AG09319 (cell line): Measurements from ENCODE around the gene CFAP299.

Source experiments
- DNase-seq: peaks from one replicate; pipeline ENCODE4 v3.0.0-alpha.2; 2010; ENCODE audit warnings: low read depth; ENCODE audit errors: extremely low read depth
- TF ChIP-seq, protein P1 (sequence below): IDR thresholded peaks from 2 replicates; pipeline ENCODE4 v1.5.1; 2011; ENCODE audit warnings: low read depth, mild to moderate bottlenecking, inconsistent platforms, low read length, moderate library complexity

The CFAP299 gene

GRCh38 chr4:80371046-80371445 lies 35.5 kb downstream of the CFAP299 start:
- TF ChIP-seq, protein P1, sequence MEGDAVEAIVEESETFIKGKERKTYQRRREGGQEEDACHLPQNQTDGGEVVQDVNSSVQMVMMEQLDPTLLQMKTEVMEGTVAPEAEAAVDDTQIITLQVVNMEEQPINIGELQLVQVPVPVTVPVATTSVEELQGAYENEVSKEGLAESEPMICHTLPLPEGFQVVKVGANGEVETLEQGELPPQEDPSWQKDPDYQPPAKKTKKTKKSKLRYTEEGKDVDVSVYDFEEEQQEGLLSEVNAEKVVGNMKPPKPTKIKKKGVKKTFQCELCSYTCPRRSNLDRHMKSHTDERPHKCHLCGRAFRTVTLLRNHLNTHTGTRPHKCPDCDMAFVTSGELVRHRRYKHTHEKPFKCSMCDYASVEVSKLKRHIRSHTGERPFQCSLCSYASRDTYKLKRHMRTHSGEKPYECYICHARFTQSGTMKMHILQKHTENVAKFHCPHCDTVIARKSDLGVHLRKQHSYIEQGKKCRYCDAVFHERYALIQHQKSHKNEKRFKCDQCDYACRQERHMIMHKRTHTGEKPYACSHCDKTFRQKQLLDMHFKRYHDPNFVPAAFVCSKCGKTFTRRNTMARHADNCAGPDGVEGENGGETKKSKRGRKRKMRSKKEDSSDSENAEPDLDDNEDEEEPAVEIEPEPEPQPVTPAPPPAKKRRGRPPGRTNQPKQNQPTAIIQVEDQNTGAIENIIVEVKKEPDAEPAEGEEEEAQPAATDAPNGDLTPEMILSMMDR = no peak
- DNase-seq = no peak

DNA sequence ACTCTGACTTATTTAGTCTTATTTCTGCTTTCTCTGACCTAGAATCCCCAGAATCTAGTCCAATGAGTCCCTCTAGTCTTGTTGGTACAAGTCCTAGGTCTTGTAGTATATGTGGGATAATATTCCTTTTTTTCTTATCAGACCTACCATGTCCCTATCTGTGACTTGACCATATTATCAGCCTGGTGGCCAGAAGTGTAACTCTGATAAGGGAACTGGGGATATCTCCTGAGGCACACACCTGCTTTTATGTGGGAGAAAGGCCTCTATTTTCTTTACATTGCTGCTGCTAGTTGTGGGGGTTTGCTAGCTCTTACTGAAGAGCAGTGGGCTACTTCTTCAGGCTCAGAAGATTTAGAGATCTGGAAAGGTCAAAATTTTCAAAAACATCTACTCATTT lies 38.6 kb downstream of the CFAP299 start:
- TF ChIP-seq, protein P1 = no peak
- no peak for DNase-seq

DNA sequence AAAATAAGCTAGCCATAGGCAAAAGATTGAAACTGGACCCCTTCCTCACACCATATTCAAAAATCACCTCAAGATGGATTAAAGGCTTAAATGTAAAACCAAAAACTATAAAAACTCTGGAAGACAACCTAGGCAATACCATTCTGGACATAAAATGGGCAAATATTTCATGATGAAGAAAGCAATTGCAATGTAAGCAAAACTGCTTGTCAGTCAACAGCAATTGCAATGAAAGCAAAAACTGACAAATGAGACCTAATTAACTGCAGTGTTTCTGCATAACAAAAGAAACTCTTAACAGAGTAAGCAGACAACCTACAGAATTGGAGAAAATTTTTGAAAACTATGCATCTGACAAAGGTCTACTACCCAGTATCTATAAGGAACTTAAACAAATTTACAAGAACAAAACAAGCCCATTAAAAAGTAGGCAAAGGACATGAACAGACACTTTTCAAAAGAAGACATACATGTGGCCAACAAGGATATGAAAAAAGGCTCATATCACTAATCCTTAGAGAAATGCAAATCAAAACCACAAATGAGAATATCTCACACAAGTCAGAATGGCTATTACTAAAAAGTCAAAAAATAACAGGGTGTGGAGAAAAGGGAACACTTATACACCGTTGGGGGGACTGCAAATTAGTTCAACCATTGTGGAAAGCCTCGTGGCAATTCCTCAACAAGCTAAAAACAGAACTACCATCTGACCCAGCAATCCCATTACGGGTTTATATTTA lies 46.7 kb downstream of the CFAP299 start:
- TF ChIP-seq, protein P1 = no peak
- DNase-seq = no peak

DNA sequence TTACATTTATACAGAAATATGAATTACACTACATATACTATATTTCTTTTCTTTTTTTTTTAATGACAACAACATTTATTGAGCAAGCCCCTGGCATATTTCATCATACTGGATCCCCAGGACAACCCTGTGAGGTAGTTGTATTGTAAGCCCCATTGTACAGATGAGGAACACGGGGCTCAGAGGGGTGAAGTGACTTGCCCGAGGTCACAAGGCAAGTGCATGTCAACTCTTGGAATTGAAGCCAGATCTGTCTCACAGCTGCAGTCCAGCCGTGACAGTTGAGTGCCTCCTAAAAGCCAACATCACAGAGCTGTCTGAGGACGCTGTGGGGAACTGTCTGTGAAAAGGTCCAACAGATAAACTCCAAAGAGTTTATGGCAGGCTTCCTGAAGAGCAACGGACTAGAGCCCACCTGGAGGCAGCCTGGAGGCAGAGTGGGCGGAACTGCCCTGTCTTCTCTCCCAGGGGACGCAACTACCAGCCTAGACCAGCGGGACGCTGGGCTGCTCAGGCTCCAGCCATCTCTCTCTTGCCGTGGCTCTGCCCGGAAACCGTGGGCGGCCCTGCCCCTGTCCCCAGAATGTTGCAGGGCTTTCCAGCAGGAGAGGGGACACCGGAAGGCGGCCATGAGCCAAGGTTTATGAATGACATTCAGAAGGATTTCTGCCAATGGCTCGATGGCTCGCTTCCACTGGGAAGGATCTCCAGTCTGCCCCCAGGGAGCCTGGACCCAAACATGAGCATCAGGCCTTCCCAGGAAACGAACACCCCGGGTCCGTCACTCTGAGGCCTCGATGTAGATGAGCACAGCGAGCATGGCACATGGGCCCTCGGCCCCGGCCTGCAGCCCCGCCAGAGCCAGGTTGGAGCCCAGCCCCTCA lies 50.1 kb downstream of the CFAP299 start:
- TF ChIP-seq, protein P1 = no peak

DNA sequence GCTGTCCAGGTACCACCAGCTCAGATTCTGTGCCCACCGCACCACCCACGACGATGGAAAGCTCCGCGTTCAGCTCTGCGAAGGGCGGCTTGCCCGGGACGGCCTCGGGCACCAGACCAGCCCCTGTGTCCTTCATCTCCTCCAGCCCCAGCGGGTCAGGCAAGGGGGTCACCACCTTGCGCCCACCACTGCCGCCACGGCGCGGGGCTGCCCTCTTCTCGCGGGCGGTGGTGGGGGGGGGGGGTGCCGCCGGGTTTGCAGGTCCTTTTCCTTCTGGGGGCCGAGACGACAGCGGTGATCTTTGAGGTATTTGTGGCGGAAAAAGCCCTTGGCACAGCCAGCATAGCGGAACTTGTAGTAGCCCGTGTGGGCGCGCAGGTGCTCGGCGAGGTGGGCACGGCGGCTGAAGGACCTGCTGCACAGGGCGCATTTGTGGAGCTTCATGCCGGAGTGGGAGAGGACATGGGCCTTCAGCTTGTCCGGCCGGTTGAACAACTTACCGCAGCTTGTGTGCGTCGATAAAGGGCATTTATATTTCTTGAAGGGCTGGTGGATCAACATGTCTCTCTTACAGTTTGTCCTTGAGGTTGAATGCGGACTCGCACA lies 50.9 kb downstream of the CFAP299 start:
- TF ChIP-seq, protein P1 = no peak
- DNase-seq = no peak

More for the DNA sequence above, 50.1 kb downstream of the CFAP299 start:
- no peak for DNase-seq

DNA sequence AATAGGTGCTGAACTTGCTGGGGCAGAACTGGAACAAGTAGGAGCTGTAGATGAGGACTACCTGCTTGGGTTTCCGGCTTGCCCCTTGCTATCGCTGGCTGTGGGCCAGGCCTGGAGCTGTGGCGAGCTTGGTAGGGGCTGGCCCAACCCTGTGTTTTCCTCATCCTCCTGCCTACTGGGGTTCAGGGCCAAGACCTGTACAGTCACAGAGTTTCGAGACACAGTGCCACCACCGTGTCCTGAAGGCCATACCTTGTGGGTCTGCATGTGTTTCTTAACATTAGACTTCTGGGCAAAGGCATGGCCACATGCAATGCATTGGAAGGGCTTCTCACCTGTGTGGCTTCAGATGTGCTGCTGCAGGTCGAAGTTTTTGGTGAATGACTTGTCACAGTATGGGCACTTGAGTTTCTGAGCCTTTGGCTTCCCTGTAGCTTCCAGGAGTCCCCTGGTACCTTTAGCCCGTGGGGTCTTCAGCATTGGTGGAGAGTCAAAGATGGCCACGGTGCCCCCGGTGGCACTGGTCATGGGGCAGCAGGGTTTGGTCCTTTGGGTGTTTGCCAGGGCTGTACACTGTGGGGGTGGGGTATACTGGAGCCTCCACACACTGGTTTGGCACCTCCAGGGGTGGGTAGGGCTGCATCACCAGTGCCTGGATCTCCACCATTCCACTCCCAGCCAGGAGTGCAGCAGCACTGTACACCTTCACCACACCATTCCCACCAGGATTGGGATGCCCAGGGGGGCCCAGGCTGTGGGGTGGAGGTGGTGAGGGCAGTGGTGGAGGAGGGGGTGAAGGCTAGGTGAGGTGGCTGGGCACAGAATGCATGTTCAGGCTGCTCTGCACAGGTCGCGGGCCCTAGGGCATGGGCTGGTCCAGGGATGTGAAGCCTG lies 52.1 kb downstream of the CFAP299 start:
- TF ChIP-seq, protein P1 = no peak
- DNase-seq = no peak
